ENCODE results near the gene GRIK5.

The GRIK5 gene

DNA sequence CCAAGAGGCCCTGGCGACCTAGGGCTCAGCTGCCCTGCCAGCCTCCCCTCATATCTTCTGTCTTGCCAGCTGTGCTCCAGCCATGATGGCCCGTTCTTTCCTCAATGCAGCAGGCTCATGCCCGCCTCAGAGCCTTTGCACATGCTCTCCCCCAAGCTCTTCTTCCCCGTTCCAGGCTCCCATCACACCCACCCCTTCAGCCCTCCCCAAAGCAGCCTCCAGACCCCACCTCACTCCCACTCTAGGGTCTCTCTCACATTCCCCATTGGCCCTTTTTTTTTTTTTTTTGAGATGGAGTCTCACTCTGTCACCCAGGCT, 46.1 kb downstream of the GRIK5 start:
- Histone ChIP-seq H3K4me1 (ENCODE audit: control insufficient read depth, low read length) (no peaks in the 10 kb centered on the region), H3K27ac (ENCODE audit: low read depth, low read length) (no peak overlapping the region), H3K79me2 (ENCODE audit: control insufficient read depth, low read length) (no peaks in the 10 kb centered on the region), H3K9me3 (ENCODE audit: control insufficient read depth, insufficient read depth, low read length) (no peaks in the 10 kb centered on the region), H3K4me3 (ENCODE audit: low read length) (no peak overlapping the region), H3F3A (ENCODE audit: control insufficient read depth, insufficient read depth) (no peaks in the 10 kb centered on the region), H3K27me3 (ENCODE audit: control insufficient read depth, low read length) (peaks cover 8% of the 10 kb centered on the region; the same call in 1 of the 2 replicates), H4K20me1 (ENCODE audit: control insufficient read depth, insufficient read depth, low read depth, low read length) (no peaks in the 10 kb centered on the region), H3K4me2 (ENCODE audit: low read length) (no peak overlapping the region), H3K9me2 (replicated peaks; ENCODE audit: control insufficient read depth, low read length) (no peaks in the 10 kb centered on the region), H3K36me3 (ENCODE audit: control insufficient read depth, low read length) (no peaks in the 10 kb centered on the region)
- TF ChIP-seq CTCF (IDR thresholded peaks at IDR 0.05; ENCODE audit: low read depth, low read length, poor library complexity, severe bottlenecking) (no peak), EZH2phosphoT487 (IDR thresholded peaks at IDR 0.05; ENCODE audit: borderline replicate concordance, low read length) (no peak)

DNA sequence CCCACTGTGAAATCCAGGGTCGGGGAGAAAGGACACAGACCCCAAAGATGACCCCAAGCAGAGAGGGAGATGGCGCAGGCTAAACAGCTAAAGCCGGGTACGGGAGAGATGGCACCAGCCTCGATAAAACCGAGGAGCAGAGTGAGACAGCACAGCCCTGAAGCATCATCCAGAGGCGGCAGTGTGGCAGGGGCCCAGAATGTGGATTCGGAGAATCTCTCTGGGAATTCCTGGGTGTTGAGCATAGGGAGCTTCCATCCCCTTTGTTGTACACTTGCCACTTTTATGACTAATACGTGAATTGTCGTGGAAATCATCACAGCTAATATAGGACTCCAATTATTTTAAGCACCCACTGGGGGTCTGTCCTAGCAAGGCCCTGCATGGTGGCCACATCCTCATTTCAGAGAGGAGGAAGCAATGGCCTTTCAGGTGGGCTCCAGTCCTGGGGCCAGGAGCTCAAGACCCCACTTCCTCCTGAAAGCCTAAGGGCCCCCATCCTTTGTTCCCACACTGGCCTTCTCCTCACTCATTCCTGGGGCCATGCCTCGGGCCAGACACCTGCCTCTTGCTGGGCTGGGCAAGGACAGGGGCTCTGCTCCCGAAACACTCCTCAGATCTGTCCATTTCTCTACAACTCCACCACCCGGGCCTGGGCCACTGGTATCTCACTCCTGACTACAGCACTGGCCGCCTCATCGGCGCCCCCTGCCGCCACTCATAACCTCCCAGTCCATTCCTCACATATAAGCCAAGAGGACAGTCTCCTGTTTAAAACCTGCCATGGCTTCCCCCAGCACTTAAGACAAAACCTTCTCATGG, 46.7 kb downstream of the GRIK5 start:
- Histone ChIP-seq H3K36me3 (ENCODE audit: control insufficient read depth, low read length) (no peaks in the 10 kb centered on the region), H3K4me2 (ENCODE audit: low read length) (no peak overlapping the region), H3F3A (ENCODE audit: control insufficient read depth, insufficient read depth) (no peaks in the 10 kb centered on the region), H3K79me2 (ENCODE audit: control insufficient read depth, low read length) (no peaks in the 10 kb centered on the region), H3K27me3 (ENCODE audit: control insufficient read depth, low read length) (peaks cover 8% of the 10 kb centered on the region; the same call in 1 of the 2 replicates), H3K4me3 (ENCODE audit: low read length) (no peak overlapping the region), H3K9me2 (replicated peaks; ENCODE audit: control insufficient read depth, low read length) (no peaks in the 10 kb centered on the region), H3K27ac (ENCODE audit: low read depth, low read length) (no peak overlapping the region), H4K20me1 (ENCODE audit: control insufficient read depth, insufficient read depth, low read depth, low read length) (no peaks in the 10 kb centered on the region), H3K4me1 (ENCODE audit: control insufficient read depth, low read length) (no peaks in the 10 kb centered on the region), H3K9me3 (ENCODE audit: control insufficient read depth, insufficient read depth, low read length) (no peaks in the 10 kb centered on the region)
- TF ChIP-seq CTCF (IDR thresholded peaks at IDR 0.05; ENCODE audit: low read depth, low read length, poor library complexity, severe bottlenecking) (peak; percentile 95), EZH2phosphoT487 (IDR thresholded peaks at IDR 0.05; ENCODE audit: borderline replicate concordance, low read length) (no peak)

DNA sequence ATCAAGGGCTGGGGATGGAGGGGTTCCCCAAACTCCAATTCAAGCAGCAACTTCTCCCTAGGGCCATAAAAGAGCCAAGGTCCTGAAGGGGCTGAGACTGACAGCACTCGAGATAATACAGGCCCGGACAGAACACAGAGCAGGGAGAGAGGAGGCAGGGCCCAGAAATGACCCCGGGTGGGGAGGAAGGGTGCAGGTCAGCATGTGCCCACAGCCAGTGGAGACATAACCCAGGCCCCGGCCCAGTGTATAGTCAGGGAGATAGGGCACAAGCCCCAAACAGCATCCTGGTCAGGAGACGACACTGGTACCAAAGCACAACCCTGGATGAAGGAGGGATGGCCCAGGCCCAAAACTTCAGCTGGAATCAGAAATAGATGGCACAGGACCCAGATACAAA, 47.4 kb downstream of the GRIK5 start:
- H3K27me3 ChIP-seq (ENCODE audit: control insufficient read depth, low read length) = peaks cover 8% of the 10 kb centered on the region; the same call in 1 of the 2 replicates
- H3K79me2 ChIP-seq (ENCODE audit: control insufficient read depth, low read length) = no peaks in the 10 kb centered on the region
- H3K4me3 ChIP-seq (ENCODE audit: low read length) = no peak overlapping the region
- no peaks in the 10 kb centered on the region for H3K4me1 ChIP-seq (ENCODE audit: control insufficient read depth, low read length)
- H3K9me3 ChIP-seq (ENCODE audit: control insufficient read depth, insufficient read depth, low read length) = no peaks in the 10 kb centered on the region
- H3F3A ChIP-seq (ENCODE audit: control insufficient read depth, insufficient read depth) = no peaks in the 10 kb centered on the region
- no peak overlapping the region for H3K27ac ChIP-seq (ENCODE audit: low read depth, low read length)
- H3K4me2 ChIP-seq (ENCODE audit: low read length) = no peak overlapping the region
- no peaks in the 10 kb centered on the region for H4K20me1 ChIP-seq (ENCODE audit: control insufficient read depth, insufficient read depth, low read depth, low read length)
- no peaks in the 10 kb centered on the region for H3K9me2 ChIP-seq (replicated peaks; ENCODE audit: control insufficient read depth, low read length)
- no peaks in the 10 kb centered on the region for H3K36me3 ChIP-seq (ENCODE audit: control insufficient read depth, low read length)
- TF ChIP-seq EZH2phosphoT487 (IDR thresholded peaks at IDR 0.05; ENCODE audit: borderline replicate concordance, low read length) = no peak
- no peak for TF ChIP-seq CTCF (IDR thresholded peaks at IDR 0.05; ENCODE audit: low read depth, low read length, poor library complexity, severe bottlenecking)

All from DOHH2 (cell line).